ENCODE measurements around the gene PRKCSH. TPM values are rescaled to one million over a fixed set of nuclear protein-coding genes. Genes with fewer than 3 reads are reported as not detected.

Gene PRKCSH
- total and polyA plus RNA-seq, 2 experiments from 2014 or later = 85.3 to 130 TPM

Small RNA genes lying within 50 kb of the gene (microRNA-seq; reads per million reads assigned to microRNA genes)
- gene MIR7974 = not detected

Small RNA genes lying within 50 kb of the gene (small RNA-seq; reads per million reads assigned to genes)
- gene MIR7974 (ENCODE audit: low replicate concordance) (11.6 reads per million, percentile 97 among the genes with 10 or more reads in this experiment), gene RF00019 (ENCODE audit: low replicate concordance) (not detected)

Other genes starting within 250 kb of the PRKCSH start
- gene KANK2, start 238.1 kb upstream of the PRKCSH start, total RNA-seq (2014; rRNA removed; shearing (Covaris generic)) = 47.5 and 65.4 TPM in 2 replicates
- gene KANK2, start 238.1 kb upstream of the PRKCSH start, polyA plus RNA-seq (2016; fragmentation: Nextera tagmentation; extraction: Ambion mirVana) = 14.7 and 15.9 TPM in 2 replicates
- gene ANGPTL8, start 196.0 kb upstream of the PRKCSH start, total RNA-seq (2014; rRNA removed; shearing (Covaris generic)) = not detected in 2 replicates
- 0.42 TPM in 1 of 2 replicates, not detected in the other for gene ANGPTL8, start 196.0 kb upstream of the PRKCSH start, polyA plus RNA-seq (2016; fragmentation: Nextera tagmentation; extraction: Ambion mirVana)
- 48.3 and 49.0 TPM in 2 replicates for gene DOCK6, start 173.1 kb upstream of the PRKCSH start, total RNA-seq (2014; rRNA removed; shearing (Covaris generic))
- gene DOCK6, start 173.1 kb upstream of the PRKCSH start, polyA plus RNA-seq (2016; fragmentation: Nextera tagmentation; extraction: Ambion mirVana) = 28.9 and 34.6 TPM in 2 replicates
- not detected in 2 replicates for gene TSPAN16, start 139.5 kb upstream of the PRKCSH start, total RNA-seq (2014; rRNA removed; shearing (Covaris generic))
- not detected in 2 replicates for gene TSPAN16, start 139.5 kb upstream of the PRKCSH start, polyA plus RNA-seq (2016; fragmentation: Nextera tagmentation; extraction: Ambion mirVana)
- gene RAB3D, start 96.0 kb upstream of the PRKCSH start, total RNA-seq (2014; rRNA removed; shearing (Covaris generic)) = 16.9 and 21.2 TPM in 2 replicates
- 3.8 and 5.3 TPM in 2 replicates for gene RAB3D, start 96.0 kb upstream of the PRKCSH start, polyA plus RNA-seq (2016; fragmentation: Nextera tagmentation; extraction: Ambion mirVana)
- gene TMEM205, start 89.4 kb upstream of the PRKCSH start, total RNA-seq (2014; rRNA removed; shearing (Covaris generic)) = 223 and 293 TPM in 2 replicates
- gene TMEM205, start 89.4 kb upstream of the PRKCSH start, polyA plus RNA-seq (2016; fragmentation: Nextera tagmentation; extraction: Ambion mirVana) = 114 and 123 TPM in 2 replicates
- gene CCDC159, start 89.1 kb upstream of the PRKCSH start, total RNA-seq (2014; rRNA removed; shearing (Covaris generic)) = 3.4 and 3.5 TPM in 2 replicates
- 5.1 and 6.2 TPM in 2 replicates for gene CCDC159, start 89.1 kb upstream of the PRKCSH start, polyA plus RNA-seq (2016; fragmentation: Nextera tagmentation; extraction: Ambion mirVana)
- gene PLPPR2, start 80.2 kb upstream of the PRKCSH start, total RNA-seq (2014; rRNA removed; shearing (Covaris generic)) = 5.7 and 12.0 TPM in 2 replicates
- 5.0 and 9.0 TPM in 2 replicates for gene PLPPR2, start 80.2 kb upstream of the PRKCSH start, polyA plus RNA-seq (2016; fragmentation: Nextera tagmentation; extraction: Ambion mirVana)
- 2.1 and 4.1 TPM in 2 replicates for gene SWSAP1, start 61.0 kb upstream of the PRKCSH start, total RNA-seq (2014; rRNA removed; shearing (Covaris generic))
- 6.1 and 6.6 TPM in 2 replicates for gene SWSAP1, start 61.0 kb upstream of the PRKCSH start, polyA plus RNA-seq (2016; fragmentation: Nextera tagmentation; extraction: Ambion mirVana)
- 6.8 and 12.0 TPM in 2 replicates for gene EPOR, start 51.3 kb upstream of the PRKCSH start, total RNA-seq (2014; rRNA removed; shearing (Covaris generic))
- gene EPOR, start 51.3 kb upstream of the PRKCSH start, polyA plus RNA-seq (2016; fragmentation: Nextera tagmentation; extraction: Ambion mirVana) = 9.1 and 9.2 TPM in 2 replicates
- gene RGL3, start 16.3 kb upstream of the PRKCSH start, total RNA-seq (2014; rRNA removed; shearing (Covaris generic)) = 46.8 and 49.4 TPM in 2 replicates
- 48.8 and 49.2 TPM in 2 replicates for gene RGL3, start 16.3 kb upstream of the PRKCSH start, polyA plus RNA-seq (2016; fragmentation: Nextera tagmentation; extraction: Ambion mirVana)
- 0.54 and 1.5 TPM in 2 replicates for gene ODAD3, start 514 bp upstream of the PRKCSH start, total RNA-seq (2014; rRNA removed; shearing (Covaris generic))
- gene ODAD3, start 514 bp upstream of the PRKCSH start, polyA plus RNA-seq (2016; fragmentation: Nextera tagmentation; extraction: Ambion mirVana) = 6.1 TPM in 2 replicates
- gene ELAVL3, start 45.4 kb downstream of the PRKCSH start, total RNA-seq (2014; rRNA removed; shearing (Covaris generic)) = 1.2 and 1.7 TPM in 2 replicates
- 0.45 and 0.63 TPM in 2 replicates for gene ELAVL3, start 45.4 kb downstream of the PRKCSH start, polyA plus RNA-seq (2016; fragmentation: Nextera tagmentation; extraction: Ambion mirVana)
- gene ZNF653, start 70.2 kb downstream of the PRKCSH start, total RNA-seq (2014; rRNA removed; shearing (Covaris generic)) = 4.9 and 5.3 TPM in 2 replicates
- gene ZNF653, start 70.2 kb downstream of the PRKCSH start, polyA plus RNA-seq (2016; fragmentation: Nextera tagmentation; extraction: Ambion mirVana) = 2.5 and 4.1 TPM in 2 replicates
- 61.1 and 66.5 TPM in 2 replicates for gene ECSIT, start 93.5 kb downstream of the PRKCSH start, total RNA-seq (2014; rRNA removed; shearing (Covaris generic))
- 36.6 and 42.7 TPM in 2 replicates for gene ECSIT, start 93.5 kb downstream of the PRKCSH start, polyA plus RNA-seq (2016; fragmentation: Nextera tagmentation; extraction: Ambion mirVana)
- 17.0 and 20.9 TPM in 2 replicates for gene CNN1, start 103.2 kb downstream of the PRKCSH start, total RNA-seq (2014; rRNA removed; shearing (Covaris generic))
- 13.3 and 22.7 TPM in 2 replicates for gene CNN1, start 103.2 kb downstream of the PRKCSH start, polyA plus RNA-seq (2016; fragmentation: Nextera tagmentation; extraction: Ambion mirVana)
- gene ELOF1, start 123.6 kb downstream of the PRKCSH start, total RNA-seq (2014; rRNA removed; shearing (Covaris generic)) = 50.3 and 73.3 TPM in 2 replicates
- gene ELOF1, start 123.6 kb downstream of the PRKCSH start, polyA plus RNA-seq (2016; fragmentation: Nextera tagmentation; extraction: Ambion mirVana) = 98.0 and 103 TPM in 2 replicates
- gene ACP5, start 142.0 kb downstream of the PRKCSH start, total RNA-seq (2014; rRNA removed; shearing (Covaris generic)) = 12.4 and 12.8 TPM in 2 replicates
- 5.6 and 6.7 TPM in 2 replicates for gene ACP5, start 142.0 kb downstream of the PRKCSH start, polyA plus RNA-seq (2016; fragmentation: Nextera tagmentation; extraction: Ambion mirVana)
- 12.9 and 15.4 TPM in 2 replicates for gene ZNF627, start 161.8 kb downstream of the PRKCSH start, total RNA-seq (2014; rRNA removed; shearing (Covaris generic))
- gene ZNF627, start 161.8 kb downstream of the PRKCSH start, polyA plus RNA-seq (2016; fragmentation: Nextera tagmentation; extraction: Ambion mirVana) = 7.7 and 9.0 TPM in 2 replicates

All from GM23338 (cell line).